ENCODE results near the gene VAV2.

VAV2 gene

DNA sequence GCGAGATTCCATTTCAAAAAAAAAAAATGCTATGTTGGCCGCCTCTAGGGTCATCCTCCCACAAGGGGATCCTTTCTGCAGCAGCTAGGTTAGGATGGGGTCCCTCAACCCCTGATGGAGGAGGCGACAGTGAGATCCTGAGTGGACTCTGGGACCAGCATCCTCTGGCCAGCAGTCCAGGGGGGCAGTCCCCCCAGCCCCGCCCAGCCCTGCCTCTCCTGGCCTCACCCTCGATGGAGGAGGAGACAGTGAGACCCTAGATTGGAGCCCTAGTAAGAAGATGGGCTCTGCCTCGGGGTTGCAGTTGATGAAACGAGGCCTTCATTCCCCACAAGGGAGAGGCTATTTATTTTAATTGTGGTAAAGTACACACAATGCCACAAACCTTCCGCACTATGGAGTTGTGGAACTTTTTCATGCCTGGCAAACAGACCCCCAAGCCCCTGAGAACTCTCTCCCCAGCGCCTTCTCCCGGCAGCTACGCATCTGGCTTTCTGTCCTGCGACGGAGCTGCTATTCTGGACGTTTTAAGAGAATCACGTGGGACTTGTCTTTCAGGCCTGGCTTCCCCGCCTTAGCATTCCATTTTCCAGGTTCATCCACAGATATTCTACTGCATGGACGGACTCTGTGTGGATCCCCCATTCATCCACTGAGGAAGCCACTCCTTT is 15.8 kb downstream of the VAV2 start:
- TF ChIP-seq, protein P1, sequence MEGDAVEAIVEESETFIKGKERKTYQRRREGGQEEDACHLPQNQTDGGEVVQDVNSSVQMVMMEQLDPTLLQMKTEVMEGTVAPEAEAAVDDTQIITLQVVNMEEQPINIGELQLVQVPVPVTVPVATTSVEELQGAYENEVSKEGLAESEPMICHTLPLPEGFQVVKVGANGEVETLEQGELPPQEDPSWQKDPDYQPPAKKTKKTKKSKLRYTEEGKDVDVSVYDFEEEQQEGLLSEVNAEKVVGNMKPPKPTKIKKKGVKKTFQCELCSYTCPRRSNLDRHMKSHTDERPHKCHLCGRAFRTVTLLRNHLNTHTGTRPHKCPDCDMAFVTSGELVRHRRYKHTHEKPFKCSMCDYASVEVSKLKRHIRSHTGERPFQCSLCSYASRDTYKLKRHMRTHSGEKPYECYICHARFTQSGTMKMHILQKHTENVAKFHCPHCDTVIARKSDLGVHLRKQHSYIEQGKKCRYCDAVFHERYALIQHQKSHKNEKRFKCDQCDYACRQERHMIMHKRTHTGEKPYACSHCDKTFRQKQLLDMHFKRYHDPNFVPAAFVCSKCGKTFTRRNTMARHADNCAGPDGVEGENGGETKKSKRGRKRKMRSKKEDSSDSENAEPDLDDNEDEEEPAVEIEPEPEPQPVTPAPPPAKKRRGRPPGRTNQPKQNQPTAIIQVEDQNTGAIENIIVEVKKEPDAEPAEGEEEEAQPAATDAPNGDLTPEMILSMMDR (IDR thresholded peaks at IDR 0.05) = no peak

DNA sequence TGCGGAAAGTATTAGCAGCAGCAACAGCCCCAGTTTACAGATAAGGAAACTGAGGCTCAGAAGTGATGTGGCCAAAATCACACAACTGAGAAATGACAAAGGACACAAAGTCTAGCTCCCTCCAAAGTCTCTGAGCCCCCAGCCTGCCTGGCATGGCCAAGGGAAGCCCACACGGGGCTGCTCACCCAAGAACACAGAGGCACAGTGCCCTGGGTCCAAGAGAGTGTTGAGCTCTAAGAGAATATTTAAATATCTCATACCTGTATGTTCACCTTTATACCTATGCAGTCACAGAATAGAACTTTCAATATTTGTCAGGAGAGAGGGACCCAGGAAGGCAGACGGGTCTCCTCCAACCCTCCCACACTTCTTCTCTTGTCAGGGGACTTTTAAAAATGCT is 16.6 kb downstream of the VAV2 start:
- TF ChIP-seq, protein P1 (IDR thresholded peaks at IDR 0.05) = no peak

DNA sequence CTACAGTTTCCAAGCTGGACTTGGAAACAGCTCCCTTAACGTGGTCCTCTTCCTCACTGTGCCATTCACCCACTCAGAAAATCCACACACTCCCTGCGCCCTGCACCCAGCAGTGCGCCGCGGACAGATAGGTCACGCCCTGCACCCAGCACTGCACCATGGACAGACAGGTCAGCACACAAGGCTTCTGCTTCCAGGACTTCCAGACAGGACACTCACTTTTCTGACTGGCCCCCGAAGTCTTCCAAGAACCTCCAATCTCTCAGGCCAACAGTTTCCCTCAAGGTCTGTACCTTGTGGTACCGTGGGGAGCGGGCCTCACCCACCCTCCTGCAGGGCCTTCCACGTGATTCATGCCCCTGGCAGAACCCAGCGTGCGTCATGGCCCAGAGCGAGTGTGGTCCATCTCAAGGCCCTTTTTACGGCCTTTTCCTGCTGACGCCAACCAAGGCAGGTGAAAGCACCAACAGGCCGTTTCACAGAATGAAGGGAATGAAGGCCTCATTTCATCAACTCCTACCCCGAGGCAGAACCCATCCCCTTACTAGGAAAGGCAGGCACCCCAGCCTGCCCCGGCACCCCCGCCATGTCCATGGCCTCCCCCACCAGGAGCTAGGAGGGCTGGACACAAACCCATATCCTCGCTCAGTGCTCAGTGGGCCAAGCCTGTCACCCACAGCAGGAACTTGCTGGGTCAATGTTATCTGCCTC is 17.3 kb downstream of the VAV2 start:
- TF ChIP-seq, protein P1 (IDR thresholded peaks at IDR 0.05) = no peak

DNA sequence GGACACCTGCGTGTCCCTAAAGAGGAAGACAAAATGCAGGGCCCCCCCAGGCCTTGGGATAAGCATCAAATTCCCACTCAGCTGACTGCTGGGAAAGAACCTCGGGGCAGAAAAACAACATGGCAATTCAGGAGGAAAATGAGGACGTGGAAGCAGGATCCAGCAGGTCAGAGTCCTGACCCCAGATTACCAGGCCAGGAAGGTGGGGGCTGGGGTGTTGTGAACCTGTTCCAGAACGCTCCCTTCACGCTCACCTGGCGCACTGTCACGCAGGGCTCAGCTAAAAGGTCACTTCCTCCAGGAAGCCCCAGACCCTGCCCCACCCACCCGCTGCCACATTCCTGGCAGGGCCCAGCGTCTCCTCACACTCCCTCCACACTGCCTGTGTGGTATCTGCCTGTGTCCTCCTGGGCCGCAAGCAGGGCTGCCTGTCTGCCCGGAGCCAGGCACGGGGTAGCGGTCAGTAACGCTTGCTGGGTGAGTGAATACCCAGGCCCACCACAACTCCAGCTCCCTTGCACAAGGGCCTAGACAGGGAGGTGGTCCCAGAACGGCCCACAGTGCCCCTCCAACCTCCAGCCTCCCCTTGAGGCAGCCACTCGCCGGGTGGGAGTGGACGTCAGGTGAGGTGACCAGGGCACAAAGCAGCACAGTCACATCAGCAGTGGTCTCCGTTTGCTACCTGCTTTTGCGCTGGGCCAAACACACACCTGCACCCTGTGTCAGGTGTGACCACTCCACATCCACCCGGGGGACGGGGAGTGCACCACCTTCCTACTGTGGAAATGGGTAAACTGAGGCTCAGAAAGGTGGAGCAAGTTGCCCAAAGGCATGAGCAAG is 18.1 kb downstream of the VAV2 start:
- TF ChIP-seq, protein P1 (IDR thresholded peaks at IDR 0.05) = no peak

DNA sequence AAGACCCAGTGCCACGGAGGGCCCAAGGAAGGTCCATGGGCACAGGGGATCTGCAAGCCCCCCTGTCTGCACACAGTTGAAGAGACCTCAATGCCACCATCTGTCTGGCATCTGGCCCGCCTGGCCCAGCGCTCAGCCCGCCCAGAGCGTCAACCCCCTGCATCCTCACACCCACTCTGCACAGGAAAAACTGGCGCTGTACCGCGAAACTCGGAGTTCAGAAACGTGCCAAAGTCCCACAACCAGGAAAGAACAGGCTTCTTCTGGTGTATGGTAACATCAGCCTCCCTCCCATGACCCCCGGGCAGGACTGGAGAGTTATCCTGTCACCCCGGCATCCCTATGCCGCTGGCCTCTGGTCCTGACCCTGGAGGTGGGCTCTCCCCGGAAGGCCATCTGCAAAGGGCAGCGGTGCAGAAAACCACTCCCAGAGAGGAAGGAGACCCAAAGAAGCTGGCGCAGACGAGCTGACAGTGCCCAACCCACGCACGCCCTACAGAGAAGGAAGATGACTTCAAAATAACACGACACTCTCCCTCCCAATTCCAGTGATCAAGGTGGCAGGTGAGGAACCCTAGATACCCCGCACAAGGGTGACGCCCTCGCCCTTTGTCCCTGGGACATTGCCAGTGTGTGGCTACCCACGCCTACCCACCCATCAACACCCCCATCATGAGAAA is 18.9 kb downstream of the VAV2 start:
- TF ChIP-seq, protein P1 (IDR thresholded peaks at IDR 0.05) = no peak

DNA sequence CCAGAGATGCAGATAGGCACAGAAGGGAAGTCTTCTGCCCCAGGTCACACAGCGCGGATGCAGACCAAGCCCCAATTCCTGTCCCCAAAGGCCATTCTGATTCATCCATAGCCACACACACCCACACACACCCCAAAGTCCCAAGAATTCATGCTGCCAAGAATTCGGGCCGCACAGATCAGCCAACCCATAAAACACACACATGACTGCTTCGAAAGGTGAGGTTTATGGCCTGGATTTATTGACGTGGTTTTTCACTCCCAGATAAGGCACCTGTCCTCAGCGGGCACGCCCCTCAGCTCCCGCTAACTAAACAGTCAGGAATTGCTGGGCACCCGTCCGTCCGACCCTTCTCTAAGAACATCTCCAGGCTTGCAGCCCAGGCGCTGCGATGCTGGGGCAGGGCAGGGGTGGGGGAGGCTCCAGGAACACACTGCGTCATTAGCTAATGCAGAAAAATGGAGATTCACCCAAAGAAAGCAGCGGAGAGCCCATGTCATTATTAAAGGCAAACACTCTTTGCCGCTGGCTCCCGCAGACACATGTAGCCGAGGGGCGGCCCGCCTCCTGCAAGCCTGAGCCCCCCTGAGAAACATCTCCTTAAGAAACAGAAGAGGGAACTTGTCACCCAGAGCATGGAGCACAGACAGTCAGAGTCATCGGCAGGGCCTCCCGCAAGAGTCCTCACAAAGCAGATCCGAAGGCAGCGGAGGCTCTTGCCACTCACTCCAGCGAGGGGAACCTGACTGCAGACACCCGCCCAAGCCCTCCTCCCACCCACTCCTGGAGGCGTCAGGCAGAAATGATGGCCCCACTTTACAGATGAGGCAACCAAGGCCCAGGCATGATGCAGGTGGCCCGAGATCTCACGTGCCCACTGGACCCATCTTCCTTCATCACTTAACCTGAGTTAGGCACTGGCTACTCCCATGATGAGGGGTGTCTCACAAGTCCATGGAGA is 19.9 kb downstream of the VAV2 start:
- TF ChIP-seq, protein P1 (IDR thresholded peaks at IDR 0.05) = no peak
